ENCODE data around the gene TOR3A. TPM values are rescaled to one million over a fixed set of nuclear protein-coding genes. Genes with fewer than 3 reads are reported as not detected.

The TOR3A gene
- total and polyA plus RNA-seq, 2 of the 13 experiments (the other 11 are each of a cell fraction or from before 2014, with no cell fraction given): 14.7 to 28.4 TPM

DNA sequence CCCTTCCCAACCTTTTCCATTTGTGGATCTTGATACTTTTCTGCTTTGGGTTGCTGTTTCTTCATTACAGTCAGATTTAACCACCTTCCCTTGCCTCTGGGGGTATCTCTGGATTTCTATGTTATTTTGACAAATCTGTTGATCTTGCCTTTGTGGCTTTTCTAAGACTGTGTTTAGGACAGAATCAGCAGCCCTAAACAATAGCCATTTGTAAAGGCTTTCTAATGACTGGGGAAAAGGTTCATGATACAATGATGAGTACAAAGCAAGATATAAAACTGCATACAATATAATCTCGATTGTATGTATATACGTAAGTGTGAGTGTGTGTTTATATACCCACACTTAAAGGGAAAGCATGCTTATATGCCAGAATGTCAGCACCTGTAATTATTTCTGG lies 28.4 kb upstream of the TOR3A start:
- BruUV-seq (replicated peaks): no TSS peak
- Histone ChIP-seq H3K27me3 (ENCODE audit: control insufficient read depth in 1 of 2, insufficient read depth in 2 of 2, low read length in 2 of 2) (no peaks in the 10 kb centered on the region), H3K4me2 (ENCODE audit: low read depth, low read length) (no peak overlapping the region), H3K4me3 (replicated peaks in 1 of 3; ENCODE audit: insufficient read depth in 1 of 3, low read depth in 2 of 3, low read length in 3 of 3) (no peak overlapping the region), H4K20me1 (ENCODE audit: insufficient read depth, low read length) (no peaks in the 10 kb centered on the region), H3K4me1 (ENCODE audit: insufficient read depth, low read length) (no peaks in the 10 kb centered on the region), H2AFZ (ENCODE audit: low read length) (no peak overlapping the region), H3K27ac (ENCODE audit: extremely low read length, insufficient read depth, low read length) (no peak overlapping the region), H3K79me2 (ENCODE audit: insufficient read depth, low read length) (no peaks in the 10 kb centered on the region), H3K9me3 (ENCODE audit: low read length) (no peaks in the 10 kb centered on the region), H3K9ac (ENCODE audit: insufficient read depth, low read depth, low read length) (no peak overlapping the region), H3K36me3 (replicated peaks in 1 of 2; ENCODE audit: control insufficient read depth in 1 of 2, insufficient read depth in 2 of 2, low read length in 2 of 2) (peaks cover 0 to 19% of the 10 kb centered on the region in 2 experiments; a peak in 3 of 5 replicates)
- FAIRE-seq: no peak
- ATAC-seq: no peak
- no peak for TF ChIP-seq ZFP37 (CRISPR knock-in tag; IDR thresholded peaks at IDR 0.05; ENCODE audit: borderline replicate concordance)
- no peak for TF ChIP-seq PHF21A (CRISPR knock-in tag; IDR thresholded peaks at IDR 0.05)
- TF ChIP-seq ZNF331 (CRISPR knock-in tag; IDR thresholded peaks at IDR 0.05): no peak
- no peak for TF ChIP-seq FOSL1 (CRISPR knock-in tag; IDR thresholded peaks at IDR 0.05; ENCODE audit: borderline replicate concordance)
- no peak for TF ChIP-seq RELA (CRISPR knock-in tag; IDR thresholded peaks at IDR 0.05)
- TF ChIP-seq HNF4G (IDR thresholded peaks at IDR 0.05; ENCODE audit: borderline replicate concordance, low read depth, low read length): no peak
- no peak for TF ChIP-seq HNF4G (CRISPR knock-in tag; IDR thresholded peaks at IDR 0.05; ENCODE audit: borderline replicate concordance, low read depth)
- TF ChIP-seq RFXAP (CRISPR knock-in tag; IDR thresholded peaks at IDR 0.05; ENCODE audit: borderline replicate concordance): no peak
- TF ChIP-seq, protein P1, sequence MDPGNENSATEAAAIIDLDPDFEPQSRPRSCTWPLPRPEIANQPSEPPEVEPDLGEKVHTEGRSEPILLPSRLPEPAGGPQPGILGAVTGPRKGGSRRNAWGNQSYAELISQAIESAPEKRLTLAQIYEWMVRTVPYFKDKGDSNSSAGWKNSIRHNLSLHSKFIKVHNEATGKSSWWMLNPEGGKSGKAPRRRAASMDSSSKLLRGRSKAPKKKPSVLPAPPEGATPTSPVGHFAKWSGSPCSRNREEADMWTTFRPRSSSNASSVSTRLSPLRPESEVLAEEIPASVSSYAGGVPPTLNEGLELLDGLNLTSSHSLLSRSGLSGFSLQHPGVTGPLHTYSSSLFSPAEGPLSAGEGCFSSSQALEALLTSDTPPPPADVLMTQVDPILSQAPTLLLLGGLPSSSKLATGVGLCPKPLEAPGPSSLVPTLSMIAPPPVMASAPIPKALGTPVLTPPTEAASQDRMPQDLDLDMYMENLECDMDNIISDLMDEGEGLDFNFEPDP (CRISPR knock-in tag; conservative IDR thresholded peaks at IDR 0.05): no peak
- TF ChIP-seq, protein P2, sequence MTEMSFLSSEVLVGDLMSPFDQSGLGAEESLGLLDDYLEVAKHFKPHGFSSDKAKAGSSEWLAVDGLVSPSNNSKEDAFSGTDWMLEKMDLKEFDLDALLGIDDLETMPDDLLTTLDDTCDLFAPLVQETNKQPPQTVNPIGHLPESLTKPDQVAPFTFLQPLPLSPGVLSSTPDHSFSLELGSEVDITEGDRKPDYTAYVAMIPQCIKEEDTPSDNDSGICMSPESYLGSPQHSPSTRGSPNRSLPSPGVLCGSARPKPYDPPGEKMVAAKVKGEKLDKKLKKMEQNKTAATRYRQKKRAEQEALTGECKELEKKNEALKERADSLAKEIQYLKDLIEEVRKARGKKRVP (CRISPR knock-in tag; IDR thresholded peaks at IDR 0.05): no peak
- TF ChIP-seq MTF2 (CRISPR knock-in tag; IDR thresholded peaks at IDR 0.05; ENCODE audit: borderline replicate concordance): no peak
- no peak for TF ChIP-seq ZNF644 (CRISPR knock-in tag; IDR thresholded peaks at IDR 0.05; ENCODE audit: low read depth)
- no peak for TF ChIP-seq ZNF713 (CRISPR knock-in tag; IDR thresholded peaks at IDR 0.05)
- no peak for TF ChIP-seq ZZZ3 (CRISPR knock-in tag; IDR thresholded peaks at IDR 0.05; ENCODE audit: borderline replicate concordance)
- TF ChIP-seq, protein P3, sequence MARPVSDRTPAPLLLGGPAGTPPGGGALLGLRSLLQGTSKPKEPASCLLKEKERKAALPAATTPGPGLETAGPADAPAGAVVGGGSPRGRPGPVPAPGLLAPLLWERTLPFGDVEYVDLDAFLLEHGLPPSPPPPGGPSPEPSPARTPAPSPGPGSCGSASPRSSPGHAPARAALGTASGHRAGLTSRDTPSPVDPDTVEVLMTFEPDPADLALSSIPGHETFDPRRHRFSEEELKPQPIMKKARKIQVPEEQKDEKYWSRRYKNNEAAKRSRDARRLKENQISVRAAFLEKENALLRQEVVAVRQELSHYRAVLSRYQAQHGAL (CRISPR knock-in tag; IDR thresholded peaks at IDR 0.05; ENCODE audit: not compliant biosample characterization): no peak
- no peak for TF ChIP-seq SMYD3 (CRISPR knock-in tag; IDR thresholded peaks at IDR 0.05)
- TF ChIP-seq, protein P4, sequence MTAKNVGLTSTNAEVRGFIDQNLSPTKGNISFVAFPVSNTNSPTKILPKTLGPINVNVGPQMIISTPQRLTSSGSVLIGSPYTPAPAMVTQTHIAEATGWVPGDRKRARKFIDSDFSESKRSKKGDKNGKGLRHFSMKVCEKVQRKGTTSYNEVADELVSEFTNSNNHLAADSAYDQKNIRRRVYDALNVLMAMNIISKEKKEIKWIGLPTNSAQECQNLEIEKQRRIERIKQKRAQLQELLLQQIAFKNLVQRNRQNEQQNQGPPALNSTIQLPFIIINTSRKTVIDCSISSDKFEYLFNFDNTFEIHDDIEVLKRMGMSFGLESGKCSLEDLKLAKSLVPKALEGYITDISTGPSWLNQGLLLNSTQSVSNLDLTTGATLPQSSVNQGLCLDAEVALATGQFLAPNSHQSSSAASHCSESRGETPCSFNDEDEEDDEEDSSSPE (CRISPR knock-in tag; IDR thresholded peaks at IDR 0.05): no peak
- TF ChIP-seq ZNF552 (CRISPR knock-in tag; IDR thresholded peaks at IDR 0.05; ENCODE audit: borderline replicate concordance): no peak
- TF ChIP-seq ZNF777 (CRISPR knock-in tag; IDR thresholded peaks at IDR 0.05): no peak
- no peak for TF ChIP-seq ZBTB7B (CRISPR knock-in tag; IDR thresholded peaks at IDR 0.05)
- TF ChIP-seq, protein P5, sequence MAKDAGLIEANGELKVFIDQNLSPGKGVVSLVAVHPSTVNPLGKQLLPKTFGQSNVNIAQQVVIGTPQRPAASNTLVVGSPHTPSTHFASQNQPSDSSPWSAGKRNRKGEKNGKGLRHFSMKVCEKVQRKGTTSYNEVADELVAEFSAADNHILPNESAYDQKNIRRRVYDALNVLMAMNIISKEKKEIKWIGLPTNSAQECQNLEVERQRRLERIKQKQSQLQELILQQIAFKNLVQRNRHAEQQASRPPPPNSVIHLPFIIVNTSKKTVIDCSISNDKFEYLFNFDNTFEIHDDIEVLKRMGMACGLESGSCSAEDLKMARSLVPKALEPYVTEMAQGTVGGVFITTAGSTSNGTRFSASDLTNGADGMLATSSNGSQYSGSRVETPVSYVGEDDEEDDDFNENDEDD (CRISPR knock-in tag; IDR thresholded peaks at IDR 0.05; ENCODE audit: borderline replicate concordance): no peak
- intact Hi-C loops (cut with micrococcal nuclease; ENCODE audit: unreplicated experiment) (no loop called here), in situ Hi-C loops (cut with HindIII; ENCODE audit: extremely low pct_ligation_motif_present, low pct_unique_long_range_greater_than_20kb) (no loop called here)
- POLR2A ChIA-PET: no interaction called here
- no peak for DNase-seq (ENCODE audit: low spot score)
- CTCF ChIA-PET (ENCODE audit: low intra/inter-chr PET ratio, low total read pairs): no interaction called here
- WGBS (ENCODE audit: low lambda C conversion rate): 97% methylated on average over 2 of the region's 2 CpGs

Data from HepG2 (cell line).